Inflammatory macrophage treated with lipopolysaccharide for 1 hour (primary cell): ENCODE measurements around the gene SPDYE5.
"Not testable (repeated sequence)": the region's sequence is repeated elsewhere in the genome, so short reads cannot be mapped to it uniquely, and the experiment has no call there.

Experiments
- DNase-seq, 2 donors: peaks; one replicate each; pipeline ENCODE4 v3.0.0-alpha.2; 2020 to 2022

The SPDYE5 gene, protein sequence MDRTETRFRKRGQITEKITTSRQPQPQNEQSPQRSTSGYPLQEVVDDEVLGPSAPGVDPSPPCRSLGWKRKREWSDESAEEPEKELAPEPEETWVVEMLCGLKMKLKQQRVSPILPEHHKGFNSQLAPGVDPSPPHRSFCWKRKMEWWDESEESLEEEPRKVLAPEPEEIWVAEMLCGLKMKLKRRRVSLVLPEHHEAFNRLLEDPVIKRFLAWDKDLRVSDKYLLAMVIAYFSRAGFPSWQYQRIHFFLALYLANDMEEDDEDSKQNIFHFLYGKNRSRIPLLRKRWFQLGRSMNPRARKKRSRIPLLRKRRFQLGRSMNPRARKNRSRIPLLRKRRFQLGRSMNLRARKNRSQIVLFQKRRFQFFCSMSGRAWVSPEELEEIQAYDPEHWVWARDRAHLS

DNA sequence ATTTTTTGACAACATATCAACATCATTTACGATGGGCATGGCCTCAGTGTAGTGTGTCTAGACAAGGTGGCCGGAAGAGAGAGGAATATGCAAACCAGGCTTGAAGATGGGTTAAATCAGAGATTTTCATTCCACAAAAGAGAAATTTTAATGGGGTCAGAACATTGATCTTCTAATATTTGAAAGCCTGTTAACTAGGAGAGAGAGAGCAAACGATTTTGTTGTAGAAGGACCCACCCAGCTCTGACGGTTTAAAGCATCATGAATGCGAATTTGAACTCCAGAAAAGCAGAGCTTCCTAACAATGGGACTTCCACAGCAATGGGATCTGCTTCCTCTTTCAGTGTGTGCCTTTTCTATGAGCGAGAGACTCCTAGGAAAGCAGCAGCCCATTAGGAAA lies at the start of gene SPDYE5:
Gene SPDYE5 (plus strand): TSS at position 301 of the 400 bp plus-strand sequence. CDS start 1,728 bp downstream, outside the sequence.
- DNase-seq, result not testable (repeated sequence)

DNA sequence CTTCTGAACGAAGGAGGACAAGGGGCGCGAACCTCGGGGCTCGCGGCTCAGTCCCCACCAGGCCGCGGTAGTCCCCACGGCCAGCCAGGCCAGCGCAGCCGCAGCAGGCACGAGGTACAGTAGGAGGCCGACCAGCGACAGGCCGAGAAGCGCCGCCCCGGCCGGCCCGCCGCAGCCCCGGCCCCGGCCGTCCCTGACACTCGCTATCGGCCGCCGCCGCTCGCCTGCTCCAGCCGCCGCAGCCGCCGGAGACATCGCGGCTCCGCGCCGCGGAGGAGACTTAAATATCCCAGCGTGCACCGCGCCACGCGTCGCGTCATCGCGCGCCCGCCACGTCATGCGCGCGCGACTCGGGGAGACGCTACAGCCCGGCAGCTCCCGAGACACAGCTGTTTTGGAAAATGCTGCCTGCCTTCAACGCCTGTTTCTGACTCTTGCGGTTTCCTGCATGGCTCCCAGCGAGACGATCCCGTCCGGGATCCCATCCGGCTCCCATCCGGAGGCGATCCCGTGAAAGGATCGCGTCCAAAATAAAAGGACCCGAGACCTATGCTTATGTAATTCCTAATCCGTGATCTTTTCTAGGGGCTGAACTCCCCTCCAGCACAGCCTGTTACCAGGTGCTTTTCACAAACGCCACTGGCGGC lies 49.5 kb upstream of the SPDYE5 start:
- DNase-seq, result not testable (repeated sequence)

DNA sequence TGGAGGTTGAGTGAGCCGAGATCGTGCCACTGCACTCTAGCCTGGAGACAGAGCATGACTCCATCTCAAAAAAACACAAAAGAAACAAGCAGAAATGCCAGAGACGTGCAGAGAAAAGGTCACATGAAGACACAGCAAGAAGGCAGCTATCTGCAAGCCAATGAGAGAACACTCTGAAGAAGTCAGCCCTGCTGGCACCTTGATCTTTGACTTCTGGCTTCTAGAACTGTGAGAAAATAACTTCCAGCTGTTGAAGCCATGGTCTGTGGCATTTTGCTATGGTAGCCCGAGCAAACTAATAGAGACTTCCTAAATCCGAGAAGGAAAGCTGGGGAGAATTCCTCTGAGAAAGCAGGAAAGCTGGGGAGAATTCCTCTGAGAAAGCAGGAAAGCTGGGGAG lies 42.2 kb upstream of the SPDYE5 start:
- DNase-seq, result not testable (repeated sequence)

DNA sequence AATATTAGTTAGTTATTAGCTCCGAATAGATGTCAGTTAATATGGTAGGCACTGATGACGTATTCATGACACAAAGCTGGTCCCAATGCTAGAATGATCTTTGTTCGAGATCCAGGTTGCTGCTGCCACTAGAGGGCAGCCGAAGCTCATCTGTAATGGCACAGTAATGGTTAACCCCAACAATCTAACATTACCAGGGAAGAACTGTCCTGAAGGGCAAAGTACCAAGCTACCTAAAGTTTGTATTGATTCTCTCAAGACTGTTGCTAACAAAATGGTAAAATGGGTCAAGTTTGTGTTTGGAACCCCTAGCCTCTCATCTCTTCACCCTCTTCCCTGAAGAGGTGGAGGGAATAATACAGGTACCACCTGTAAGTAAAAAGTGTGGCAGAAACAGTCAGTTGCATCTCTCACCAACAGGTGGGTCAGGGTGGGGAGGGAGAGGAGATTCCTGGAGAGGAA lies 39.6 kb upstream of the SPDYE5 start:
- not testable (repeated sequence) for DNase-seq

DNA sequence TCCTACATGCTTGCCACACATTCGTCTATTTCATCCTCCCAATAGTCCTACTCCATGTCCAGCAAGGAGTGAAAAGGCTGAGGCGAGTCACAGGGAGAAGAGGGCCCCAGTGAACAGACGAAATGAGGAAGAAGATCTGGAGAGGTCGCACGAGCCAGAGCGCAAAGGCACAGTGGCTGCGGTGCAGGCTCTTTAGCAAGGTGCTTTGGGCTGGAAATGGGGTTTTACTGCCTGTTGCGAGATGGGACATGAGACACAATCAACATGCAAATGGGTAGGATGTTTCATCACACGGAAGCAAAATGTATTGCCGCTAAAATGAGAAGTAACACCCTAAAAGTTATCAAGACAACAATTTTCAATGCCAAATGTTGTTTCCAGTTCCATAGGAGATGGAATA lies 35.7 kb upstream of the SPDYE5 start:
- peak; percentile 37 to 47 for DNase-seq

DNA sequence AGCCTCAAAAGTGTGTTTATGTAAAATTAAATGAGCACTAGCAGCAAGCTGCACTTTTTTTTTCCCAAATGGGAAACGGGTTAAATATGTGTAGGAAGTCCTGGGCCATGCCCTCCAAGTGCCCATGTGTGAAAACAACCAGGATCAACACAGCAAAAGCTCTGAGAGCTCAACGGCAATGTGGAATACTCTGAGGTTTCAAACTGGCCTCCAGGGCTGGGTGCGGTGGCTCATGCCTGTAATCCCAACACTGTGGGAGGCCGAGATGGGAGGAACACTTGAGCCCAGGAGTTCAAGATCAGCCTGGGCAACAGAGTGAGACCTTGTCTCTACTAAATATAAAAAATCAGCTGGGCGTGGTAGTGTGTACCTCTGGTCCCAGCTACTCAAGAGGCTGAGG lies 34.1 kb upstream of the SPDYE5 start:
- not testable (repeated sequence) for DNase-seq

DNA sequence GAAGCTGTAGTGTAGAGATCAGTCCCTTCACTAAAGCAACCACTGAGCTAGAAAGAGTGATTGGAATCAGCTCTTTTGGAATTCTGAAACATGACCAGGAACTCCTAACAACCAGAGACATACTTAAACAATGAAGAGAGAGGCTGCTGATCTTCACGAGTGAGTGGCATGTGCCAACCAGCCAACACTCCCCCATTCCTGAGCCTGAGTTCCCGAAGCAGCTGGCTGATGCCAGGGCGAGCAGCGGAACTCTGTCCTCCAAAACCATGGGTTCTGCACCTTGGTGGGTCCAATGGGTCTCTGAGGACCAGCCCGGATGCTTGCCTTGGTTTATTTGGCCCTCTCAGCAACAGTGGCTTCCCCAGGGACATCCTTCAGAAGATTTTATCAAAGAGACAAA lies 31.6 kb upstream of the SPDYE5 start:
- DNase-seq, result not testable (repeated sequence)

DNA sequence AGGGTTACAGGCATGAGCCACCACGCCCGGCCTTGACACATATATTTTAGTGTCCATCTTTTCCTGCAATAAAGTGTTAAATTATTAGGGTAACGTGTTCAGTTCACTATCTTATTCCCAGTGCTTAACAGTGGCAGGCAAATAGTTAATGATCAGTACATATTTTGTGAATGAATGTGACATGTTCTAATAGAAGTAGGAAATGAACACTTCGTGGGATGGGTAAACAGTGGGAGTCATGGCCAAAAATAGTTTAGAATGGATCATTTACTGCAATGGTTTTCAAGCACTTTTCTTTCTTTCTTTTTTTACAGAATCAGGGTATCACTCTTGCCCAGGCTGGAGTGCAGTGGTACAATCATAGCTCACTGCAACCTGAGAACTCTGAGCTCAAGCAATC lies 22.0 kb upstream of the SPDYE5 start:
- DNase-seq, result not testable (repeated sequence)

DNA sequence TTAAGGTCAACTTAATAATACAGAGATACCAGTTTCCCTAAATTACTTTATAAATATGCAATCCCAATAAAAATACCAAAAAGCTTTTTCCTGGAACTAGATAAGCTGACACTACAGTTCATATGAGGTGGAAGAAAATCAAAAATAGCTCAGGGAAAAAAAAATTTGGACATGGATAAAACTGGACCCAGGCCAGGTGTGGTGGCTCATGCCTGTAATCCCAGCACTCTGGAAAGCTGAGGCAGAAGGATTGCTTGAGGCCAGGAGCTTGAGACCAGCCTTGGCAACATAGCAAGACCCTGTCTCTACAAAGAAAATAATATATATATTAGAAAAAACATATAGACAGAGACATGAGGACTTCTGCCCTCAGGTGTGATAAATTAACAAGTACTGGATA lies 14.7 kb upstream of the SPDYE5 start:
- DNase-seq, result not testable (repeated sequence)

DNA sequence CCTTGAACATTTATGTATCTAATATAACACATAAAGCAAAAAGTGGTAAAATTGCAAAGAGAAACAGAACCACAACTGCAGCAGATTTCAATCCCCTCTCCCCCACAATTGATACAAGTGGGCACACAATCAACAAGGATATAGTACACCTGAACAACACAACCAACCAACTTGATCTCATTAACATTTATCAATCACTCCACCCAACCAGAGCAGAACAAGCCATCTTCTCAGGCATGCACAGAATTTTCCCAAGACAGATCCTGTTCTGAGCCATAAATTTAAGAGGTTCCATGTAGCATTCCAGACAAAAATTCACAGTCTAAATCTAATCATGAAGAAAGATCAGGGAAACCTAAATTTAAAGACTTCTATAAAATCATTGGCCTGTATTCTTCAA lies 11.8 kb upstream of the SPDYE5 start:
- DNase-seq, result not testable (repeated sequence)

DNA sequence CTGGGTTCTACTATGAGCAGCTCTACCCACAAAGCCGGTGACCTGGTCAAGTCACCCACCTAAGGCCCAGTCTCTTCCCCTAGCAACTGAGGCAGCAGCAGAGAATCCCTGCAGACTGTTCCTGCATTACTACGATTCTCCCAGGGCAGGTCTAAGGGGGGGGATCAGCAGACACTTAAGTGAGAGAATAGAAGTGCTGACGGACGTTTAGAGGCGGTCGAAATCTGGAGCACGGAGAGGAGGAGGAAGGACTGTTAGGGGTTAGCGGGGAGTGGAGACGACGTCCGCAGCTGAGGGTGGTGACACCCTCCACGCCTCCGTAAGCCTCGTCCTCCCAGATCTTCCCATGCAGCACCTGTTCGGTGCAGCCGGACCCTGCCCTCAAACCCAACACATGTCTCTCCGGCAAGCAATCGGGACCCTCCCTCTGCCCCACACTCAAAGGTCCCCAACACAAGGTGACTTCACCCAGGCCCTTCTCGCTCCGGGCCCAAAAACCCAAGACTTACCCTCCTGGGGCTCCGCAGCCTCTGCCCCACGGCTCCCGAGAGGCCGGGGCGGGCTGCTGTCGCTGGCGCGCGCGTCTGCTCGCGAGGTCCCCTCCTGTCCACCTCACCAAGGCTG lies 6.7 kb upstream of the SPDYE5 start:
- not testable (repeated sequence) for DNase-seq

DNA sequence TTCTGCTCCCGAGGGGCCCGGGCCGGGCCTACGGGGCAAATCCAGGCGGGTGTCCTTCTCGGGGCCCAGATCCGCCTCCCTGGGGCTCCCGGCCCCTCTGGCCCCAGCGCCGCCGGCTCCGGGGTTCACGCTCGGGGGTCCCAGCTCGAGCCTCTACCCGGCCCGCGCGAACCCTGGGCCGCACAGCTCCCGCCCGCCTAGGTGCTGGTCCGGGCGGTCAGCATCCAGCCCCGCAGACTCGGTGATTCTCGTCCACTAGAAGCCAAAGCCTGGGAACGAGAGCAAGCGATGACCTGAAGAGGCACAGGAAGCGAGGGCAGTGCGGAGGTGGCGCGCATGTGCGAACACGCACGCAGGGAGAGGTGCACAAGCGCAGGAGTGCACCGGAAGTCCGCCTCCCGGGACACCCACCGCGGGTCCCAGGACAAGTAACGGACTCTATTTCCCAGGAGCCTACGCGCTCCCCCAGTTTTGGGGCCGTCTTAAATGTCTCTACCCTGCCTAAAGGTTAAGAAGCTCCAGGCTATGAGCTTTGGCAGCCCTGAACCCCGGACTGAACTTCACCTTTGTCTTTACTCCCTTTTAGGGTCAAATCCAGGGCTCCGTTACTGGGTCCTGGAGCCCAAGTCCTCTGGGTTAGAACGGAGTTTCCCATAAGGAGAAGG lies 6.0 kb upstream of the SPDYE5 start, which contains the start of gene POM121C:
Gene POM121C (minus strand): TSS at position 321 of the 665 bp plus-strand sequence. CDS start 44,803 bp downstream, outside the sequence.
- peak; percentile 49 to 56 for DNase-seq

DNA sequence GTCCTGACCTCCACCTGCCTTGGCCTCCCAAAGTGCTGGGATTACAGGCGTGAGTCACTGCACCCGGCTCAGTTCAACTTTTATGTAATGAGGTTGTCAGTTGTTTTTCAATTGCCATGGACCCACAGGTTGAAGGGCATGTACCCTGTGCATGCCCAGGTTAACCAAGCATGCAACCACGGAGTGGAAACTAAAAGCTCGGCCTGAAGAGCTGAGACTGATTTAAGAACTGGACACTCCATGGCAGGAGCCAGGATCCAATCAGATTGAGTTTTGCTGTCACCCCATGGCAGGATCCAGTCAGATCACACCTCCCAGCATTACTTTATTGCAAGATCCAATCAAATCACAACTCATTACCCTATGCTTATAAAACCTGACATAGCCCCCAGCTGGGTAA lies 16.9 kb downstream of the SPDYE5 start:
- not testable (repeated sequence) for DNase-seq

DNA sequence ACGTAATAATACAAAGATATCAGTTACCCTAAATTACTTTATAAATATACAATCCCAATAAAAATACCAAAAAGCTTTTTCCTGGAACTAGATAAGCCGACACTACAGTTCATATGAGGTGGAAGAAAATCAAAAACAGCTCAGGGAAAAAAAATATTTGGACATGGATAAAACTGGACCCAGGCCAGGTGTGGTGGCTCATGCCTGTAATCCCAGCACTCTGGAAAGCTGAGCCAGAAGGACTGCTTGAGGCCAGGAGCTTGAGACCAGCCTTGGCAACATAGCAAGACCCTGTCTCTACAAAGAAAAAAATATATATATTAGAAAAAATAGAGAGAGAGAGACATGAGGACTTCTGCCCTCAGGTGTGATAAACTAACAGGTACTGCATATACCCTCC lies 26.7 kb downstream of the SPDYE5 start:
- not testable (repeated sequence) for DNase-seq

DNA sequence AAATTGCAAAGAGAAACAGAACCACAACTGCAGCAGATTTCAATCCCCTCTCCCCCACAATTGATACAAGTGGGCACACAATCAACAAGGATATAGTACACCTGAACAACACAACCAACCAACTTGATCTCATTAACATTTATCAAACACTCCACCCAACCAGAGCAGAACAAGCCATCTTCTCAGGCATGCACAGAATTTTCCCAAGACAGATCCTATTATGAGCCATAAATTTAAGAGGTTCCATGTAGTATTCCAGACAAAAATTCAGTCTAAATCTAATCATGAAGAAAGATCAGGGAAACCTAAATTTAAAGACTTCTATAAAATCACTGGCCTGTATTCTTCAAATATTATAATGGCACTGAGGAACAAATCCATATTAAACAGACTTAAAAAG lies 29.6 kb downstream of the SPDYE5 start:
- not testable (repeated sequence) for DNase-seq

DNA sequence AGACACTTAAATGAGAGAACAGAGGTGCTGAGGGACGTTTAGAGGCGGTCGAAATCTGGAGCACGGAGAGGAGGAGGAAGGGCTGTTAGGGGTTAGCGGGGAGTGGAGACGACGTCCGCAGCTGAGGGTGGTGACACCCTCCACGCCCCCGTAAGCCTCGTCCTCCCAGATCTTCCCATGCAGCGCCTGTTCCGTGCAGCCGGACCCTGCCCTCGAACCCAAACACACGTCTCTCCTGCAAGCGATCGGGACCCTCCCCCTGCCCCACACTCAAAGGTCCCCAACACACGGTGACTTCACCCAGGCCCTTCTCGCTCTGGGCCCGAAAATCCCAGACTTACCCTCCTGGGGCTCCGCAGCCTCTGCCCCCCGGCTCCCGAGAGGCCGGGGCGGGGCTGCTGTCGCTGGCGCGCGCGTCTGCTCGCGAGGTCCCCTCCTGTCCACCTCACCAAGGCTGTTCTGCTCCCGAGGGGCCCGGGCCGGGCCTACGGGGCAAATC lies 35.2 kb downstream of the SPDYE5 start:
- DNase-seq, result peak in 1 of 2 donors; percentile 9

DNA sequence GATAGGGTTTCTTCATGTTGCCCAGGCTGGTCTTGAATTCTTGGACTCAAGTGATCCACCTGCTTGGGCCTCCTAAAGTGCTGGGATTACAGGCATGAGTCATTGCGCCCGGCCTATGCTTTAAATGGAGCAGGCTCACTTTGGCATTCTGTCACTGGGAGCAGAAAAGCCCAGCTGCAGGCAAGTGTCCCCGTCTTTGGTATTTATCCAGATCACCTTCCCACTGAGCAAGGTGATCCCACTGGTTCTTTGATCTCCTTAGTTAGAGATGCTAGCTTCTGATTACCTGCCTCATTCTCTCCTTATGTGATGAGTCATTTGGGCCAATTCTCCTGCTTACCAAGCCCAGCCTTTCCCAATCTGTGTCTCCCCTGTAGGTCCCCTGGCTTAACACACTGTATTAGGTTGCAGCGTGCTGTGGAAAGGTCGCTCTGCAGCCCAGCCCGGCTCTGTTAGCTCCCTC lies 39.3 kb downstream of the SPDYE5 start:
- DNase-seq, result no peak

DNA sequence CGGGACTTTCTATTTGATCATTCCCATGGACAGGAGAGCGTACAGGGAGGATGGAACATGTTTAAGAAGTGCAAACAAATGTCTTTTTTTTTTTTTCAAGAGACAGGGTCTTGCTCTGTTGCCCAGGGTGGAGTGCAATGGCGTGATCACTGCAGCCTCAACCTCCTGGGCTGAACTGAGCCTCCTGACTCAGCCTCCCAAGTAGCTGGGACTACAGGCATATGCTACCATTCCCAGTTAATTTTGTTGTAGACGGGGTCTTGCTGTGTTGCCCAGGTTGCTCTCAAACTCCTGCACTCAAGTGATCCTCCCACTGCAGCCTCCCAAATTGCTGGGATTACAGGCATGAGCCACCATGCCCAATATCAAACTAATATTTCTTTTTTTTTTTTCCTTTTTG lies 40.5 kb downstream of the SPDYE5 start:
- no peak for DNase-seq

DNA sequence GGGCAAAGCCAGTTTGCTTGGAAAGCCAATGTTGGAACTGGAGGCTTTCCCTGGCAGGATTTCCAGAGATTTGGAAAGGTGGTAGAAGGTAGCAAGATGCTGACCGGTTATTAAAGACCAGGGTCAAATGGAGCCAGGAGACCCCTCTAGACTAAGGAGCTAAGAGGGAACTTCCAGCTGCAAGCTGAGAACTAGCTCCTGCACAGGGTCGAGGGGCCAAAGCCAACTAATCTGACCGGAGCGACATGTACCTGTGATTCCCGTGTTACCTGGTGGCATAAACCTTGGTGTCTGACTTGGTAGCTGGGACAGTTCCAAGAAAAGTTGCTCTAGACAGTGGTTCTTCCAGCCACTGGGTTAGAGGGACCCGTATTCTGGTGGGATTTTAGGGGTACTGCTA lies 41.8 kb downstream of the SPDYE5 start:
- DNase-seq, result no peak

DNA sequence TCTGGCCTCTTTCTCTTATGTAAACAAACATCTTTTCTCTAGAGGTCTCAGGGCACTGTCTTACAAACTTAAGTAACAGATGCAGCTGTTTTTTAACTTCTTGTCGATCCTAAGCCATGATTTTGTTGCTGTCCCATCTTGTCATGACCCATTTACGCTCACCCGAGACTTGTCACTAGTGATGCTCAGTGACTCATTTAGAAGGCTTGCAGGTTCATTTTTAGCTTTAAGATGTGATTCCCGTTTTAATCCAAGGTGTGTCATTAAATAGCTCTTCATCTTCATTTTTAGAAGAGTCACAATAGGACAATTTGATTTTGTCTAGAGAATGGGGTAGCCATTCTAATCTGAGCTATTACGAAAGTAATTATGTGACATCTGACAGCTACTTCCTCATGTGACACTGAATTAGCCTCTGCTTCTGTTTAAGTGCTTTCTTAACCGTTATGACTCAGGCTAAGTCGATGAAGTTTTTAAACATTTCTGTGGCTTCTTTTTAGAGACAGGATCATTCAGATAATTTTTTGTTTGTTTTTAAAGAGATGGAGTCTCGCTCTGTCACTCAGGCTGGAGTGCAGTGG lies 42.7 kb downstream of the SPDYE5 start:
- peak; percentile 76 to 79 for DNase-seq

DNA sequence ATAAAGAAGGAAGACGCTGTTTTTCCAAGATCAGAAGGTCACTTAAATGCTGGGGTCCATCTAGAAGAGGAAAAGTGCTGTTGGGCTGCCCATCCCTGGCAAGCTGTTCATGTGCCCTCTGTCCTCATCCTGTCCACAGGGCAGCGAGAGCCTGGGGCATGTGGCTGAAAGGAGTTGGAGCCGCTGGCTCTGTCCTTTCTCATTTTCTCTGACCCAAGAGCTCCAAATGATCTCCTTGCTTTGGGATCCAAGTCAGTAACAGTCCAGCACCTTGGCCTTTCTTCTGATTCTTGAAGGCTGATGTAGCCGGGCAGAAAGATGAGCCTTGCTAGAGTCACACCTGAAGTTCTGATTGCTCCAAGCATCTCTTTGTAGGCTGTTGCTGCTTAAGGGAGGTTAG lies 44.4 kb downstream of the SPDYE5 start:
- no peak for DNase-seq

DNA sequence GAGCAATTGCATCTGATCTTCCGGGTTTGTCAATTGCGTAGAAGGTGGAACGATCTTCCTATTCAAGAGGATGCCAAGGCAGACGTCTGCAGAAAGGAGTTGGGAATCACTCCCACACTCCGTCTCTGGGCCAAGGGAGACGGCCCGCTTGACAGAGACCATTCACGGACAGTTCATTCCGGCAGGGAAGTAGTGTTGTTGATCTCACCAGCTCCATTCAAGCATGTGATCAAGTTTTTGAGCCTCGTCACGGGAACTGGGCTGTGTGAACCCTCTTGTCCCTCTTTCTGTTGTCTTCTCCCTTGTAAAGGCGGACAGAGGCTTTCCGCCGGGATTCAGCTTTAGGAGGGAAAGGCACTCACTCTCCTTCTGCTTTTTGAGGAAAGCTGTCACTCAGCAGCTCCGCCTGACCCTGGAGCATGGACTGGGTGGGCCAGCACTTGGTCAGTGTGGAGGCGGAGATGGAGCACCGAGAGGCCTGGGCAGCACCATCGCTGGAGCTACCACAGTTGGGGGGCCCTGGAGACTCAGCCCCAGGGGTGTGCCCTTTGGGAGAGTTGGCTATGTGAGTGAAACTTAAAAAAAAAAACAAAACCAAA lies 44.9 kb downstream of the SPDYE5 start:
- no peak for DNase-seq
